ENCODE measurements around the gene CDC34.

DNA sequence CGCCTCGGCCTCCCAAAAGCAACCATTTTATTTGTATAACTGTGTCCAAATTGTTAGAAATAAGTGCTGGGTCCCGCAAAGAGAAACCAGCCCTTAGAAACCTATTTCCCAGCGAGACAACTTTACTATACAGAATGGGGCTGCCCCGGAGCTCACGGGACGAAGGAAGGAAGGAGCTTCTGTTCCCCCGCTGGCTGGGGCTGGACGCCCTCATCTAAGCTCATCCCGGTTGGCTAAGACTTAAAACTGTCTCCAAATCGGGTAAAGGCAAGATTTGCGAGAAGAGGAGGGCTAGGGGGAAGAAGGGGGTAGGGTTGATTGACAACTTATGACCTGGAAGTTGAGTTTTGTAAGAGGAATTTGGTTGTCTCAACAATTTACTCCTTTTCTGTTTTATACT, 28.6 kb downstream of the CDC34 start:
- no peak for TF ChIP-seq POLR3A (IDR thresholded peaks at IDR 0.05; ENCODE audit: borderline replicate concordance, extremely low read depth, insufficient read depth, insufficient read length)
- no peak for TF ChIP-seq POLR2A (conservative IDR thresholded peaks at IDR 0.05)
- TF ChIP-seq, protein P1, sequence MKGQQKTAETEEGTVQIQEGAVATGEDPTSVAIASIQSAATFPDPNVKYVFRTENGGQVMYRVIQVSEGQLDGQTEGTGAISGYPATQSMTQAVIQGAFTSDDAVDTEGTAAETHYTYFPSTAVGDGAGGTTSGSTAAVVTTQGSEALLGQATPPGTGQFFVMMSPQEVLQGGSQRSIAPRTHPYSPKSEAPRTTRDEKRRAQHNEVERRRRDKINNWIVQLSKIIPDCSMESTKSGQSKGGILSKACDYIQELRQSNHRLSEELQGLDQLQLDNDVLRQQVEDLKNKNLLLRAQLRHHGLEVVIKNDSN (CRISPR knock-in tag; IDR thresholded peaks at IDR 0.05): no peak
- TF ChIP-seq RBM25 (IDR thresholded peaks at IDR 0.05; ENCODE audit: low read depth, low read length, severe bottlenecking): no peak
- TF ChIP-seq, protein P2, sequence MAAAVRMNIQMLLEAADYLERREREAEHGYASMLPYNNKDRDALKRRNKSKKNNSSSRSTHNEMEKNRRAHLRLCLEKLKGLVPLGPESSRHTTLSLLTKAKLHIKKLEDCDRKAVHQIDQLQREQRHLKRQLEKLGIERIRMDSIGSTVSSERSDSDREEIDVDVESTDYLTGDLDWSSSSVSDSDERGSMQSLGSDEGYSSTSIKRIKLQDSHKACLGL (CRISPR knock-in tag; IDR thresholded peaks at IDR 0.05; ENCODE audit: borderline replicate concordance, poor library complexity, severe bottlenecking): no peak

Measured in K562 (cell line).